NK-92 (cell line): ENCODE results near the gene BRPF1.

ENCODE experiments used
- DNase-seq: peaks from one replicate; lab custom pipeline; 2025; ENCODE audit not compliant: unreplicated experiment; lab: John Stamatoyannopoulos, UW

Gene BRPF1

GRCh38 chr3:9703240-9703639, 28.3 kb upstream of the BRPF1 start:
- no peak for DNase-seq

GRCh38 chr3:9703736-9704346, 27.7 kb upstream of the BRPF1 start, which contains the start of gene CPNE9:
Gene CPNE9 (plus strand): TSS chr3:9703833. CDS start chr3:9703997, 164 bp downstream.
- no peak for DNase-seq

- DNase-seq: no peak
These were observed 26.9 kb upstream of the BRPF1 start for GRCh38 chr3:9704347-9705322.

- DNase-seq: no peak
These were observed 21.3 kb upstream of the BRPF1 start for GRCh38 chr3:9710174-9710739.

- no peak for DNase-seq
These were observed 19.1 kb upstream of the BRPF1 start for GRCh38 chr3:9712415-9712814.

- DNase-seq: no peak
These were observed 18.4 kb upstream of the BRPF1 start for GRCh38 chr3:9713142-9713541.

- no peak for DNase-seq
These were observed 16.4 kb upstream of the BRPF1 start for GRCh38 chr3:9715136-9715535.

- no peak for DNase-seq
These were observed 15.6 kb upstream of the BRPF1 start for GRCh38 chr3:9715764-9716437.

- DNase-seq: no peak
These were observed 14.6 kb upstream of the BRPF1 start for GRCh38 chr3:9716801-9717555.

- DNase-seq: no peak
These were observed 14.0 kb upstream of the BRPF1 start for GRCh38 chr3:9717563-9717962.

- no peak for DNase-seq
These were observed 13.4 kb upstream of the BRPF1 start for GRCh38 chr3:9718118-9718517.

GRCh38 chr3:9721015-9721699, 10.4 kb upstream of the BRPF1 start:
- DNase-seq: no peak

GRCh38 chr3:9721700-9722060, 9.9 kb upstream of the BRPF1 start:
- no peak for DNase-seq

GRCh38 chr3:9725775-9726515, 5.6 kb upstream of the BRPF1 start:
- DNase-seq: no peak

- DNase-seq: no peak
These were observed 4.4 kb upstream of the BRPF1 start for GRCh38 chr3:9727041-9727595.

- no peak for DNase-seq
These were observed 3.8 kb upstream of the BRPF1 start for GRCh38 chr3:9727743-9728142.

- no peak for DNase-seq
These were observed 2.1 kb upstream of the BRPF1 start for GRCh38 chr3:9729419-9729818.

- no peak for DNase-seq
These were observed 804 bp upstream of the BRPF1 start for GRCh38 chr3:9730657-9731205.
